GM12878 (cell line): ENCODE measurements around the gene VNN1.

Source experiments
- EZH2 ChIP-seq: IDR thresholded peaks from 2 replicates; pipeline ENCODE4 v1.6.1; 2012; ENCODE audit warnings: low read depth, mild to moderate bottlenecking, control low read depth, inconsistent platforms, low read length, borderline replicate concordance; ENCODE audit not compliant: control insufficient read depth
- PAX5 ChIP-seq: IDR thresholded peaks from 2 replicates; pipeline ENCODE4 v1.6.1; 2011; ENCODE audit warnings: low read depth, low read length, borderline replicate concordance
- POLR2AphosphoS5 ChIP-seq: IDR thresholded peaks from 2 replicates; pipeline ENCODE4 v1.6.1; 2011; ENCODE audit warnings: mild to moderate bottlenecking, low read length, inconsistent platforms
- TF ChIP-seq, protein P1 (sequence below): IDR thresholded peaks from 2 replicates; pipeline ENCODE4 v1.6.1; 2012; ENCODE audit warnings: low read depth, low read length, improper control_type of control experiment
- TF ChIP-seq, protein P2 (sequence below), 3 experiments: IDR thresholded peaks in 2 of 3; conservative IDR thresholded peaks in 1 of 3; 2 replicates each; pipeline ENCODE4 v1.5.1; 2011; ENCODE audit warnings: low read depth in 3 of 3, low read length in 3 of 3, mild to moderate bottlenecking in 3 of 3, control low read depth in 2 of 3, moderate library complexity in 2 of 3, inconsistent platforms in 1 of 3, mixed read lengths in 1 of 3; ENCODE audit not compliant: control insufficient read depth in 2 of 3, insufficient read depth in 1 of 3; ENCODE audit errors: extremely low read depth in 1 of 3
- TF ChIP-seq, protein P3 (sequence below): fragments of 450-650 bp; IDR thresholded peaks from 2 replicates; pipeline ENCODE4 v1.6.1; 2018; ENCODE audit warnings: borderline replicate concordance, mild to moderate bottlenecking; ENCODE audit not compliant: partially characterized antibody

DNA sequence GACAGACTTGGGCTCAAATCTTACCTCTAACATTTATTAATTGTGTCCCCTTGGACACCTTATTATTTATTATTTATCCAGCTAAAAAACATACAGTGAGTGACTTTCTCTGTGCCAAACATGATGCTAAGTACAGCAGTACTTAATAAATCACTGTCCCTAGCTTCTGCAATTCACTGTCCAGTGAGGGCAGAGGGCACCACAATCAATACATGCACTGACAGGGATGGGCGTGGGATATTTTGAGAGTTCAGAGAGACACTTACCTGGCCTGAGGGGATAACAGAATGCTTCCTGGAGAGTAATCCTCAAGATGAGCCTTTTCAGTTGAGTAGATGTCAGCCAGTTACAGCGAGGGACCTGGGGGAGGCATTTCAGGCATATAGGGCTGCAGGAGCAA is 80.5 kb downstream of the VNN1 start:
- TF ChIP-seq PAX5: no peak
- TF ChIP-seq EZH2: no peak
- TF ChIP-seq, protein P1, sequence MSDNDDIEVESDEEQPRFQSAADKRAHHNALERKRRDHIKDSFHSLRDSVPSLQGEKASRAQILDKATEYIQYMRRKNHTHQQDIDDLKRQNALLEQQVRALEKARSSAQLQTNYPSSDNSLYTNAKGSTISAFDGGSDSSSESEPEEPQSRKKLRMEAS: no peak
- TF ChIP-seq, protein P2, sequence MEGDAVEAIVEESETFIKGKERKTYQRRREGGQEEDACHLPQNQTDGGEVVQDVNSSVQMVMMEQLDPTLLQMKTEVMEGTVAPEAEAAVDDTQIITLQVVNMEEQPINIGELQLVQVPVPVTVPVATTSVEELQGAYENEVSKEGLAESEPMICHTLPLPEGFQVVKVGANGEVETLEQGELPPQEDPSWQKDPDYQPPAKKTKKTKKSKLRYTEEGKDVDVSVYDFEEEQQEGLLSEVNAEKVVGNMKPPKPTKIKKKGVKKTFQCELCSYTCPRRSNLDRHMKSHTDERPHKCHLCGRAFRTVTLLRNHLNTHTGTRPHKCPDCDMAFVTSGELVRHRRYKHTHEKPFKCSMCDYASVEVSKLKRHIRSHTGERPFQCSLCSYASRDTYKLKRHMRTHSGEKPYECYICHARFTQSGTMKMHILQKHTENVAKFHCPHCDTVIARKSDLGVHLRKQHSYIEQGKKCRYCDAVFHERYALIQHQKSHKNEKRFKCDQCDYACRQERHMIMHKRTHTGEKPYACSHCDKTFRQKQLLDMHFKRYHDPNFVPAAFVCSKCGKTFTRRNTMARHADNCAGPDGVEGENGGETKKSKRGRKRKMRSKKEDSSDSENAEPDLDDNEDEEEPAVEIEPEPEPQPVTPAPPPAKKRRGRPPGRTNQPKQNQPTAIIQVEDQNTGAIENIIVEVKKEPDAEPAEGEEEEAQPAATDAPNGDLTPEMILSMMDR (IDR thresholded peaks at IDR 0.05 in 2 of 3, conservative IDR thresholded peaks at IDR 0.05 in 1 of 3; ENCODE audit: control insufficient read depth in 2 of 3, extremely low read depth in 1 of 3, insufficient read depth in 1 of 3, low read depth in 3 of 3, low read length in 3 of 3): no peak
- TF ChIP-seq, protein P3, sequence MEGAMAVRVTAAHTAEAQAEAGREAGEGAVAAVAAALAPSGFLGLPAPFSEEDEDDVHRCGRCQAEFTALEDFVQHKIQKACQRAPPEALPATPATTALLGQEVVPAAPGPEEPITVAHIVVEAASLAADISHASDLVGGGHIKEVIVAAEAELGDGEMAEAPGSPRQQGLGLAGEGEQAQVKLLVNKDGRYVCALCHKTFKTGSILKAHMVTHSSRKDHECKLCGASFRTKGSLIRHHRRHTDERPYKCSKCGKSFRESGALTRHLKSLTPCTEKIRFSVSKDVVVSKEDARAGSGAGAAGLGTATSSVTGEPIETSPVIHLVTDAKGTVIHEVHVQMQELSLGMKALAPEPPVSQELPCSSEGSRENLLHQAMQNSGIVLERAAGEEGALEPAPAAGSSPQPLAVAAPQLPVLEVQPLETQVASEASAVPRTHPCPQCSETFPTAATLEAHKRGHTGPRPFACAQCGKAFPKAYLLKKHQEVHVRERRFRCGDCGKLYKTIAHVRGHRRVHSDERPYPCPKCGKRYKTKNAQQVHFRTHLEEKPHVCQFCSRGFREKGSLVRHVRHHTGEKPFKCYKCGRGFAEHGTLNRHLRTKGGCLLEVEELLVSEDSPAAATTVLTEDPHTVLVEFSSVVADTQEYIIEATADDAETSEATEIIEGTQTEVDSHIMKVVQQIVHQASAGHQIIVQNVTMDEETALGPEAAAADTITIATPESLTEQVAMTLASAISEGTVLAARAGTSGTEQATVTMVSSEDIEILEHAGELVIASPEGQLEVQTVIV: no peak
- TF ChIP-seq POLR2AphosphoS5: no peak
